HS-27A (cell line): ENCODE data around the gene ZBTB16.

ENCODE experiments used
- DNase-seq: peaks from one replicate; pipeline ENCODE4 v3.0.0-alpha.2; 2012; ENCODE audit warnings: low read depth, missing footprints

The ZBTB16 gene

DNA sequence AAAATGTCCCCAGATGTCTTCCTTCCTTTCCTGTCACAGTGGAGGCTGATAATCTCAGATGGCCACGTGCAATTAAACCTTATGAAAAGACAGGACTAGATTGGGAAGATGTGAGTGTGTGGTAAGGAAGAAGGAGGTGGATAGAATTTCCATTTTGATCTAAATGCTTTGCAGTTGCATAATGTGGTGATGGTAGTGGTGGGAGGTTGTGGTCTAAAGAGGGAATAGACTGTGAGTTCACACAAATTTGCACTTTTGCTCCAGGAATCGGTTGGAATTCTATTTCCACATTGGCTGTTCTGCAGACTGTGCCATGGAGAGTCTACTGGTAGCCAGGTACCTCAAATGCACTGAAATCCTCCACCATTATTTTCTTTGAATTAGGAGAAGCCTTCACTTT, 93.3 kb downstream of the ZBTB16 start:
- no peak for DNase-seq

DNA sequence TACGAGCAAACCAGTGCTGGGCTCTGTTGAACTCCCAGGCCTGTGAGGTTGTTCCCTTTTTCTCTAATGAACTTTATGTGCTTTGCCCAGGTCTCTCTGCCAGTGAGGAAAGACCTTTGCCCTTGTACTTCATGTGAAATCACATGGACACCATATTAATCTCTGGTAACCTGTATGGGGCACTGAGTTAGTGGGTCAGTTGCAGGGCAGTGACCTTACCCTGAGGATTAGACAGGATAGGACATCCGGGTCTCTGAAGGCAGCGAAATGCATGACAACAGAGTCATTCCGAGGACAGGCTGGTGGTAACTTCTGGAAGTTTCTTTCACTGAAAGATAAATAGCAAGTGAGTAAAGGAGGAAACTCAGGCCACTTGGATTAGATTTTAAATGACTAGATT, 93.7 kb downstream of the ZBTB16 start:
- DNase-seq = no peak

DNA sequence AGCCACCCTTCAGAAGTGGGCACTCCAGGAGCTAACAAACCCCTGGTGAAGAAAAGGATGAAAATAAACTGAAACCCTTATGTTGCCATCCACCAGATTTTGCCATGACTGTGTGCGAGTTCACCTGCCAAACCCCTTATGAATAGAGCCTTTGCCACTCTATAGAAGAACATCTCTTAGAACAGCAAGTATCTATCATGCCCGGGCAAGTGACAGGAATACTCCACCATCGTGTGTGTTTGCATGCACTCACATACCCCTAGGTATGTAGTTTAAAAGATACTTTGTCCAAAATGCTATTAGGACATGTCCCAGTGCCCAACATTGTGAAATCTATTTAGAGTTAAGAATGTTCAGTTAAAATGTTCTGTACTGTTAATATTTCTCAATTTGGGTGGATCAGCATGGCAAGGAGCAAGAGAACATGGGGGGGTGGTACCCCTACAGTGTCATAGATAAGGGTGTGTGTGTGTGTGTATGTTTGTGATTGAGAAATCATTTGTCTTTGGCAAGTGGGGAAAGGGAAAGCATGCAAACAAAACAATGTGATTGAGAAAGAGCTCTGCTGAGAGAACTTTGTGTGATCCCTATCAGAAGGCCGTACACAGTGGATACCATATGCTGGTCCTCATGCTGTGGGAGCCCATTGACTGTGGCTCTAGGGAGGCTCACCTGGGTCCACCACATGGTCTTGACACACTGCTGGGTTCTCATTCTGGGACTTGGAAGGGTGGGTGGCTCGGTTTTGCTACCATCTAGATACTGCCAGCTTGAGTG, 94.9 kb downstream of the ZBTB16 start:
- DNase-seq = no peak

DNA sequence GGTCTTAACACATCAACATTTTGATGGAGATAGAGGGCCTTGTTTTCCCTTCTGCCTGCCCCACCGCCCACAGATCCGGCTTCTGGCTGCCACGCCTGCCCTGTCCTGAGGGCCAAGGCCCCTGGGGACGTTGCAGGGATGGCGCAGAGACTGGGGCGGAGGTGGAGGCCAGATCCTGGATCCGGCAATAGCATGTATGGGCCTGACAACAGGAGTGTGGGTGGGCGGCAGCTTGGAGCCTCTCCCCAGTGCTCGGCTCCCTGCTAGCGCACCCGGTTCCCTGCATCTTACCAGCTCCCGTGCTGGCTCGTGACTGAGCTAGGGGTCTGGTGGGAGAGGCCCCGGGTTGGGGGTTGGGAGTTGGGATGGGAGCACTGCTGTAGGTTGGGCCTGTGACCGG, 95.6 kb downstream of the ZBTB16 start:
- no peak for DNase-seq

DNA sequence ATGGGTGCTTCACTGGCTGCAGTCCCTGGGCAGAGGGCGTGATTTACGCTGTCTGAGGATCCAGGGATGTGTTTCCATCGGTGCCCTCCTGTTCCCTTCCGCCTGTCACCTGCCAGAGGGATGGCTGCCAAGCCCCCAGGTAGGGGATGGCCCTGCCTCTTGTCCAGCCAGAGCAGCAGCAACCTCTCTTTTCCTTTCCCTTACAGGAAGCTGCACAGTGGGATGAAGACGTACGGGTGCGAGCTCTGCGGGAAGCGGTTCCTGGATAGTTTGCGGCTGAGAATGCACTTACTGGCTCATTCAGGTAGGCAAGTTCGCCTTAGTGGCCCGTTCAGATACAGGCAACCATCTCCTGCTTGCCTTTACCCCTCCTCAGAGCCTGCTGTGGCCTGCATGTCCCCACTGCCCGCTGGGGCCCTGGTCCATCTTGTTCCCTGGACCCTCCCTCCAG, 96.6 kb downstream of the ZBTB16 start:
- DNase-seq = no peak

DNA sequence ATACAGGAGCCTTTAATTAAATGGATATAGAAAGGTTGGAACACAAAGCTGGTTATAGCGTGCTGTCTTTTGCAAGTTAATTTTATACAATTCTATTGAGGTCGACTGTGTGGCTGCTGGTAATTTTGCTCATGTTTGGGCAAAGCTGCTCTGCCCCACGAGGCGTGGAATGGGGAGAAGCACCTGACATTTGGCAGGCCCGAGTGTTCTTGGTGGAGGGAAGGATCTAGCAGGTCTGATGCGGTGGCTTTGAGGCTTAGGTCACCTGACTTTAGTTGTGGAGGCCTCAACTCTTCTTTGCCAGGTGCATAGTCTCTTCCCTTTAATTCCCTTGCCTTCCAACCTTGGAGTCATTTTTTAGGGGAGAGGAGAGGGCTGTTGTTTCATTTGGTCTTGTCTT, 97.3 kb downstream of the ZBTB16 start:
- DNase-seq = no peak

DNA sequence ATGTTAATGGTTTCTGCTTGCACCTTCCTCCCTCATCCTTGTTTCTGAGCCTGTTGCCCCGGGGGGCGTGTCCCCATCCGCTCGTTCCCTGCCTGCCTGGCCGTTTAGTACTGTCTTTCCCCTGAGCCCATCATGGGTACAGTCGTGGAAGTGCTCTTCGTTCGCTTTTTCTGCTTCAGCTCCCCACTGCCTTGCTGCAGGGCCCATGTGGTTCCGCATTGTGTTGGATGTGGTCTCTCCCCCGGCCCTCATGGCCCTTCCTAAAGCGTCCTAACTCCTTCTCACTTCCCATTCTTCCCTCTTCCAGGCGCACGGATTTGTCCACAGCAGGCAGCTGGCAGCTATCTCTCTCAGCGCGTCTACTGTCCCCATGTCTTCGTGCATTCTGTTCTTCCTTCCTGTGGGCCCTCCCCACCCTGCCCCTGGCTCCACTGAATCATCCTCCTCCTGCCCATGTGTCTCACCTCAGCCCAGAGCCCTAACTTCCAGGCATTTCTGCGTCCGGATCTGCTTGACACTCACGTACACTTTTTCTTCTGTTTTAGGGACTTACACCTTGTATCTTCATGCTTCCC, 98.1 kb downstream of the ZBTB16 start:
- no peak for DNase-seq

DNA sequence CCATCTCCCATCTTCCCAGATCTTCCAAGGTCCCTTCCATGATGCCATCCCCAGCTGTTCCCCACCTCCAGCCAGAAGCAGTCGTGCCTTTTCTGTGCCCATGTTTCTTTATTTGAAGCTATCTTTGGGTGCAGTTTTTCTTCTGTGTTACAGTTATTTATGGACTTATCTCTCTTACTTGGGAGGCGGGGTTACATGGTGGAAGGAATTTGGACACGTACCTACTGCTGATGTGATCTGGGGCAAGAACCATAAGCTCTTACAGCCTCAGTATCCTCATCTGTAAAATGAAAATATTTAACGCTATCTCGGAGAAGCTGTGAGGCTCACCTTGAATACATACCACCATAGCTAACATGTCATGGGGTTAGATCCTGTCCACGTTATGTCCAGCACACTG, 98.9 kb downstream of the ZBTB16 start:
- DNase-seq = no peak

DNA sequence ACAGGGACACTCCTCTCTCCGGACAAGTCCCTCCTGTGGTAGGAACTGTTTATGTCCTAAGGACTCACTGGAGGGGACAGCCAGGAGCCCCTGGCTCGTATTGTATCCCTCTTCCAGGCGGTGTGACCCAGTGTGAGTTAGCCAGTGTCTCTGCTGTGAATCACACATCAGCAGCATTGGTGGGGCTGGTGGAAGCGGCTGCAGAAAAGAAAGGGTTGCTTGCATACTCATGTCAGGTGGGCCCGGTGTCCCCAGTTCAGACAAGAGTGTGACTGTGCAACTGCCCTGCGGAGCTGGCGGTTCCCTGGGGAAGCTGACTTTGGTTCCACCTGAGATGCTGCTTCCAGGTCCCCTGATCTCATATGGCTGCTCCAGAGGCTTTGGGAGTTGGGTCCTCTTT, 99.4 kb downstream of the ZBTB16 start:
- no peak for DNase-seq

DNA sequence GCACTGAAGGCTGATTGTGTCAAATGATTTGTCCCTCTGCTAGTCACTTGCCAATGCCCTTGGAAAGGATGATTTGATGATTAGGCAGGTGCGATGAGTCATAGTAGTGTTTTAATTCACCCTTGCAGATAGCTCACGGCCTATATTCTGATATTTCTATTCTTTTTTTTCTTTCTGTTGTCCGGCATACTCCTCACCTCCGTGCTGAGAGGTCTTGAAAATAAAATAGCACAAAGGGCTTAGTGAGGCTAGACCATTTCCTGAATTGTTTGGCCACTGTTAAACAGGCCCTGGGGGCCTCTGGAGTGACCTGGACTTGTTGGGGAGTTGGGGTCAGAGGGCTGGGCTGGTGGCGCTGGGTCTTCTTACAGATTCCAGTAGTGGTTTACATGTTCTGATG, 99.8 kb downstream of the ZBTB16 start:
- DNase-seq = no peak

DNA sequence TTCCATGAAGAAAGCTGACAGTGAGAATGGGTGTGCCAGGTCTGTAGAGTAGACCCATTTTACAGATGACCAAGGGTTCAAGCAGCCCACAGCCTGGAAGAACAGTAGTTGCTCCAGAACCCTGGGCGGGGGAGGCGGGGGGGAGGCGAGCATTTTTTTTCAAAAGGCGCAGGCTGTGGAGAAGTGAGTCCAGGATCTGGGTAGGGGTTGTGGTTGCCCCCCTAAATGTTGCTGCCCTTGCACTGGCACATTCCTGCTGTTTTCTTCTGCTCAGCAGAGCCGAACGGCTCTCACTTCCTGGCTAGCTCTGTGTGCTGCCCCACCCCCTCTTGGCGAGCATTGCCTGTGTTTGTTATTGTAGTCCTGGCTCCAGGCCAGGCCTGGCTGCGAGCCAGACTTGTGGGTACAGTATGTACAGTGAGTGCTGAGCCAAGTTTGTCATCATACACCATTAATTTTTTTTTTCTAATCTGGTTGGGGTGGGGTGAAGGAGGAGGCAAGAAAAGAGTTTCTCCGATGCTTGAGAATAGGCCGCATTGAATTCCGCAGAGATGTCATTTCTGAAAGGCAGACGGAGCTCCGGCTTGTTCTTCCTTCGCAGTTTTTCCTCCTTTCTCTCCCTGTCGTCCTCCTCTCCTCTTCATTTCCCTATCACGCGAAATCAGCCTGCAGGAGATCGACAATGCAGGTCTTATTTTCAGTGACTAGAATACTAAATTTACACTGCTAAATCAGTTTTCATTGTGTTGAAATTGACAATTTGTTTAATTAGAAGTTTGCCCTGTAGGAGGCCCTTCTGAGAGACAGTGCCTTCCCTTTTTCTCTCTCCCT, 100.5 kb downstream of the ZBTB16 start:
- peak; percentile 64 for DNase-seq

DNA sequence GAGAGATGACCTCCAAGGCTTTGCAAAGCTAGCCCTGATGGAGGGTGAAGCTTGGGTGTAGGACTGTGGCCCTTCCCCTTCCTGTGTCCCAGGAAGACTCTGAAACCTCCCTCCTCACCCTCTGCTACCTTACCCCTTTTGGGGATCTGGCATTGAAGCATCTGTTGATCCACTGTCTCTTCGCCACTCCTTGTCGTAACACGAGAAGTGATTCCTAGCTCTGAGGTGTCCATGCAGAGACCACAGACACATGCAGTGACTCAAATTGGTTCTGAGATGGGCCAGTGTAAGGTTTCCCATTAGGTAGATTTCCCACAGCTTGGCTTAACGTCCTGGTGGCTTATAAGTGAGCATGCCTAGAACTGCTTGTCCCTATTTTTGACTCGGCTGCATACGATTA, 101.4 kb downstream of the ZBTB16 start:
- no peak for DNase-seq

DNA sequence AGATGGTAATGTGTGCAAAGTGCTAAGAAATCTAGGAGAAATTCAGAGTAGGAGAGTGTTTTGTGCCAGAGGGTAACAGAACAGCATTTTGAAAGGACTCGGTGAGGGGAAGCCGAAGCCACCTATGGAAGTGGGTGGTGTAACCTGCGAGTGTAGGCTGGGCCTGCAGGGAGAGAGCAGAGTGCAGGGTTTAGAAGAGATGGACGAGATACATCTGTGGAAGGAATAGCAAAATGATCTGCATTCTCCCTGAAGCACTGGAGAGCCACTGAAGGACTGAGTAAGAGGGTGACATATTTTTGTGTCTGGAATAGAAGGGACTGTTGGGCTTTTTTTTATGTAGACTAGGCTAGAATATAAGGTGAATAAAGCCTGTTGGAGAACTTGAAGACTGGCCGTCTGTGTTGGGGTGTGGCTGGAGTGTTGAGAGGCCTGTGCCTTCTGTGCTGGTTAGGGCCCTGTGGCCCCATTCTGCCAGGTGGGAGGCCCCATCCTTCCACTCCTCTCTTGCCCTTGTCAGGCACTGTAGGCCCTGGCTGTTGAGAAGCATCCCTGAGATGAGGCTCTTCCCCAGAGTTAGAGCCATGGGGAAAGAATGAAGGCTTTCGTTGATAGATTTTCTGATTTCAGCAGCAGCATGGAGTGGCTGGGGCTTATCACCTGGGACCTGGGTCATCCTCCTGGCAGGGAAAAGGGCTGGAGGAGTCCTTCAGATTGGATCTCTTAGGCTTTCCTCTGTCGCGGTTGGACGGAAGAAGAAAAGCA, 102.2 kb downstream of the ZBTB16 start:
- no peak for DNase-seq

DNA sequence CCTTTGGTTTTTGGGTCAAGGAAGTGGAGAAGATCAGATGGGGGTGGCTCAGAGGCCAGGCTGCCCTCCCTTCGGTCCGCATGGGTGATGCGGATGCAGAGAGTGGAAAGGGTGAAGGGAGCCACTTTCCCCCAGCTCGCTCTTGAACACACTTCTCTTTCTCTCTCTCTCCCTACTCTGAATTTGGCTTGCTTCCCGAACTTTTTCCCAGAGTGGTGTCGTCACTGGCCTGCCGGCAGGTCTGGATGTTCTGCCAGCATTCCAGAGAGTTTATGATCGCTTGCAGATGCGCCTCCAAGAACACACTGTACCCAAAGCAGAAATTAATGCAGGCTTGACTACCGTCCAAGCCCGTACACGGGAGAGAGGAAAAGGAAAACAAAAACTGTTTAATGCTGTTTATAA, 103.2 kb downstream of the ZBTB16 start:
- peak; percentile 45 for DNase-seq

DNA sequence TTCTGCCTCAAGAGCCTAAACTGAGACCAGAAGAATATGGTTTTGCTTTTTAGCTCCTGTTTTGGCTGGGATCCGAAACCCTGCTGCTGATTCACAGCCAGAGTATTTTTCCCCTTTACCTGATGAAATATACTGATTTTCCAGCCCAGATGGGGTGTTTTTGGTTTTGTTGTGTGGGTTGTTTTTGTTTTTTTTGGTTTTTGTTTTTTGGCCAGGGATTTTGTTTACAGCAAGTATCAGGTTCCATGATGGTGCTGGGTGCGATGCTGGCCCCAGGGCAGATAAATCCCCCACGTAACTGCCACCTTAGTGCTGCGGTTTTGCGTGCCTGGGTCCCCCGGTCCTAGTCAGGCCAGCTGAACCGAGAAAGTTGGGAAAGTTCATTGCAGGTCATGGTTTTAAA, 103.7 kb downstream of the ZBTB16 start:
- no peak for DNase-seq

DNA sequence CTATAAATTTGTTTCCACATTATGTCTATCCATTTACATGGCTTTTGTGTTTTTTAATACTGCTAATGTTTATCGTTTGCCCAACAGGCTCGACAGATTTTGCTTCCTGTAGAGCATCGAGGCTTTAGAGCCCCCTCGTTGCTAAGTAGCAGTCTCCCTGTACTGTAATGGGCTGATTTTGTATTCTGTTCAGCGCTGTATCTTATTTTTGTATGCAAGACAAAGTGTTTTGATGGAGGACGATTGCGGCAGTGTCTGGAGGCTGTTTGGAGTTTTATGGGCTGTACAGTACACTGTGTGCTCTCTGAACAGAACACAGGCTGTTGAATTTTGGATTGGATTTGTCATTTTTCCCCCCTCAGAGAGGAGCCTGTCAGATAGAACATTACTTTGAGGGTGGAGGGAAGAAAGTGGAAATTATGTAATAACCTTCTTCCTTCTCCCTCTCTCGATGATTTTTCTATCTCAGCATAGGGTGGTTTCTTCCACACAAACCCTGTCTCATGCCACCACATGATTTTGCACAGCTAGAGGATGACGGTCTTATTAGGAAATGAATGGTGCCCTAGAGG, 104.4 kb downstream of the ZBTB16 start:
- no peak for DNase-seq

DNA sequence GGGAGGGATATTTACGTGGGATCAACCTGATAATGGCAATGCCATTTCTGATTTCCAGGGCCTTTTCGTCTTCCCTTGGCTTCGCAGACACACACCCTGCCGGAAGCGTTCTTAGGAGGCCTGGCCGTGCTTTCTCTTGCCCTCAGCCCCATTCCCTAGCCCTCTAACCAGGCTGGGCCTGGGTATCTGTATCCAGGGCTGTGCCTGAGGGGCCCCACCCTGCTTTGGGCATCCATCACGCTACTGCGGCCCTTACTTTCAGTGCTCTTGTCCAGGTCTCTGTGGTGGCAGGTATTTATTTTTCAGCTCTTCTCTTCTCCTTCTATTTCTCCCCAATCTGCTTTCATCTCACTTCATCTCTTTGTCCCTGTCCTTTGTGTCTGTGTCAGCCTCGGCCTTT, 105.0 kb downstream of the ZBTB16 start:
- DNase-seq = no peak

DNA sequence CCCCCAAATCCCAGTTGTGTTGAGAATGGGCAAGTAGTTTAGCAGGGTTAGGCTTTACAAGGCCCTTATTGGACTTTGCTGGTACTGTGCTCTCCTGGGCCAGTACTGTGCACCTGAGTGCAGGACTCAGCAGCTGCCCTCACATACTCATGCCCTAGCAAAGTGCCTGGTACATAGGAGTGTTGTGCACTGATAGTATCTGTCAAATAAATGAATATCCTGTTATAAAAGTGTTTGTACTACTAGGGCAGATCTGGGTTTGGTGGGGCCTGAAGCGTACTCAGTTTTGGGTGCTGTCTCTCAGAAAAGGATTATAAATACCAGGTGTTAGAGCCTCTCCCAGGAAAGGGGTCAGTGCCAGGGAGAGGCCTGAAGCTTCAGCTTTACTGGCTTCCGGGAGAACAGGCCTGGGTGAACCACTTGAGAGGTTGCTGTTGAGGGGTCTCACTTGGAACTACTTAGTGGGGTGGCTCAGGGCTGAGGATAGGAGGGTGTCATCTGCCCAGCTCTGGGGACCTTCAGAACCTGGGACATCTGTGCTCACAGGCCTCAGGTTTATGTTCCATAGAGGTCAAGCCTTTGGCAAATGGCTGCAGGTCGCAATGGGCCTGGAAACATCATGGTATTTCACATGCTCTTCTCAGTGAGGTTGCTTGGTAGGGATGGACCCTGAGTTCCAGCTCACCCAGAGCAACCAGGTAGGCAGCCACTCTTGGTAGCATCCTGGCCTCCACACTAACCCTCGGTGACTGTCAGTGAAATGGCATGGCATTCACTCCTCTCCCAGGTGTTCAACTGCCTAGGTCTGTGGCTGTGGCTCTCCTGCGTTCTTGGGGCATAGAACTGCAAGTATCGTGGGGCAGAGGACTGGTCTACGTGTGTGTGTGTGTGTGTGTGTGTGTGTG, 106.1 kb downstream of the ZBTB16 start:
- no peak for DNase-seq

DNA sequence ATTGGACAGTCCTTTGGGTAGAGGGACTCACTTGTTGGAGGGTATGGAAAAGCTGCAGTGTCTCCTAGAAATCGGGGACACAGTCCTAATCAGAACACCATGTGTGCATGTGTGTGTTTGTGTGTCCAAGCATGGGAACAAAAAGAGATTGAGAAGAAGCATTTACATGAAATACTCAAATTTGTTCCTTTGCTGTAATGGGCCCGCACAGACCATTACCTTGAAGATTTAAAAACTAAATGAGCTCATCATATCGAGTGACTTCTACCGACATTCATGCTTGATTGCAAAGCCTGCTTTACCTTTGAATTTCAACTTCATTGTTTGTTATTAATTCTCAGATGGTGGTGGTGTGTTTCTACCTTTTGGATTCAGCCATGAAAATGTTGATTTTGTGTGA, 106.9 kb downstream of the ZBTB16 start:
- DNase-seq = no peak

DNA sequence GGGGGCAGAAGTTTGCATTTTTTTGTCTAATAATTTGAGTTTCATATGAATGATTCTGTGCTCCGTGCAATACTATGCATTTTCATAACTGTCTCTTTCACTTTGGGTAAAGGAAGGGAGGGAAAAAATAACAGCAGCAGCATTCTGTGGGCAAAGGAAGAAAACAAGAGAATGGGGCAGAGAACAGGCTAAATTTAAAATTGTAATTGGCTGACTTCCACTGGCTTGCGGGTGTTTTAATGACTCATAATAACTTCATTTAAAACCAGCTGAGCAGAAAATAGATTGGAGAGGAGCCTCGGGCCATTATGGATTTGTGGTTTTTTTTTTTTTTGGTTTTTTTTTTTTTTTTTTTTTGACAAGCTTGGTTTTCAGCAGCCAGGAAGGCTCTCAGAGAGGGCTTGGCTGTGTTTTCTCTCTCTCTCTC, 107.4 kb downstream of the ZBTB16 start:
- no peak for DNase-seq

DNA sequence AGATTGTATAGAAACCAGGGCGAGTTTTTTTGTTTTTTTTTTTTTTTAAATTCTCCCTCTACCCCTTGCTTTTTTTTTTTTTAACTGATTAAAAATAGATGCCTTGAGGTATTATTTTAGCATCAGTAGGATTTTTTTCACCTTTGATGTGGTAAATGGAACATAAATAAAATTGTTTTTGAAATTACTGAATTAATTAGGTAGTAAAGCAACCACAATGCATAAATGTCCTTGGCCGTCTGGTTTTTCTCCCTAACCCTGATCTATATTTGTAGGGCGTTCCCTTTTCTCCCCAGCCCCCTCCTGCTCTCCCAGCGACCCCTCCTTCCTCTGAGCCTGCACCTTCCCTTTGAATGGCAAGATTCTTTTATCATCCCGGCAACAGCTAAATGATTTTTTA, 107.8 kb downstream of the ZBTB16 start:
- no peak for DNase-seq
